GM18951 (cell line): ENCODE data around the gene KCTD20.
"Not testable (repeated sequence)": the region's sequence is repeated elsewhere in the genome, so short reads cannot be mapped to it uniquely, and the experiment has no call there.

Experiments used
- POLR2A ChIP-seq: IDR thresholded peaks from 4 replicates; pipeline ENCODE4 v1.6.1; 2011; ENCODE audit warnings: mild to moderate bottlenecking; ENCODE audit not compliant: insufficient read length, insufficient read depth; ENCODE audit errors: extremely low read depth
- in situ Hi-C: fragments of 300-500 bp; cut with MboI; formaldehyde crosslinking; loops from one replicate; pipeline ENCODE4 v1.12.0; 2022; ENCODE audit warnings: low sequenced_read_pairs, mixed read lengths, inconsistent platforms; ENCODE audit not compliant: unreplicated experiment

Gene KCTD20

GRCh38 chr6:36460916-36461315, 18.1 kb downstream of the KCTD20 start:
- no peak for TF ChIP-seq POLR2A
- in situ Hi-C loops, result no loop called here

DNA sequence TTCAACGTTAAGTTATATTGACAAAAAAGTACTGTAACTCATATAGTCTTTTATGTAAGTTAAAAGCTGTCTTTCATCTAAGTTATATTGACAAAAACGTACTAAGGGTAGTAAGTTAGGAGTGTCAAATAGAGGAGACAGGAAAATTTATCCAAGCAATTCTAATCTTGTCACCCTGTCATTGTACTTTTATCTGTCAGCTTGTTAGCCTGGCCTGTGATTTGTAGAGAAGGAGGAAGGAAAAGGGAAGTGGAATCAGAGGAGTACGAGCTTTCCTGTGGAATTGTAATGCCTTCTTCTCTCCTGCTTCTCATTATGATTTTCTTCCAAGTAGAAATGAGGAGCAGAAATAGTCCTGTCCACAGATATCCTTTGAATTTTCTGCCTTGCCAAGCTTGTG, 18.8 kb downstream of the KCTD20 start:
- TF ChIP-seq POLR2A, result no peak
- in situ Hi-C loops, result no loop called here

DNA sequence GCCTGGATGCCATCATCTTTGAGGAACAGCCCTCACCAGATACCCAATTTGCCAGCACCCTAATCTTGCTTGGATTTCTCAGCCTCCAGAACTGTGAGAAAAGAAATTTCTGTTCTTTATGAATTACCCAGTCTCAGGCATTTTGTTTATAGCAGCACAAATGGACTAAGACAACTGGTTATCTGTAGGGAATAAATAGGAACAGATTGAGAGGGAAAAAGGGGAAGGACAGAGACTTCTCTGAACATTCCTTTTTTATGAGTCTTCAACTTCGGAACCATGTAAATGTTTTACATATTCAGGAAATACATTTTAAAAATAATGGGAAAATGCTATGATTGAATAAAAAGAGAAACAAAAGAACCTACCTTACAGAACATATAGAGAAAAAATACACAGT, 20.9 kb downstream of the KCTD20 start:
- in situ Hi-C loops, result no loop called here
- TF ChIP-seq POLR2A, result no peak

- no peak for TF ChIP-seq POLR2A
- in situ Hi-C loops, result no loop called here
Measured at GRCh38 chr6:36464233-36464632, 21.4 kb downstream of the KCTD20 start.

DNA sequence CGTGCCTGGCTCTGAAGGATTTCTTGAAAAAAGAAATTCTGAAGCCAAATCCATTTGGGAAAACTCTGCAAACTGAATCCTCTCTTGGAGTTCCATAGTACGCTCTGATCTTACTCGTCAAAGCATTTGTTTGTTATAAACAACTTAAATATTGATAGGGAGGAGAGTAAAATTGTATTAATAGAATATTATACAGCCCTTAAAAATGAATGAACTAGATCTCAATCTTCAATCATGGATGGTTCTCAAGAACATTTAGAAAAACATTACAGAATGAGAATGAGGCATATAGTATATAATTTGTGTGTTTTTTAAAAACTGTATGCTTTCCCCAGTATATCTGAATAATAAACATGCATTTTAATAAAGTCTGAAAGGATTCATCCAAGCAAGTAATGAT, 24.8 kb downstream of the KCTD20 start:
- TF ChIP-seq POLR2A, result no peak
- in situ Hi-C loops, result no loop called here

GRCh38 chr6:36469148-36469661, 26.4 kb downstream of the KCTD20 start:
- no peak for TF ChIP-seq POLR2A
- in situ Hi-C loops, result no loop called here

DNA sequence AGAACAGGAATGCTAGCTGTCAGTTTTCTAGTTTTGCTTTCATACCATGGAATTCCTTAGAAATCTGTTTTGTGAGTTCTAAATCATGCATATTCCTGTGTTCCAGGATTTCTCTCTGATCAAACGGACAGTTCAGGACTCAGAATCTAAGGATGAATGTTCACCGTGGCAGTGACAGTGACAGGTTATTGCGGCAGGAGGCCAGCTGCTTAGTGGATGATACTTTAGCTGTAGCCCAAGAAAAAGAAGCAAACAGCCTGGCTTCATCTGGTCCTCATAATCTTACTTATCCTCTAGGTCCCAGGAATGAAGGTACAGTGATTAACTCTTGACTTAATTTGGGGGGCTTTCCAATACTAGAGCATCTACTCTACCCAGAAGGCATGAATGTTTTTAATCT, 27.1 kb downstream of the KCTD20 start:
- in situ Hi-C loops, result no loop called here
- TF ChIP-seq POLR2A, result no peak

DNA sequence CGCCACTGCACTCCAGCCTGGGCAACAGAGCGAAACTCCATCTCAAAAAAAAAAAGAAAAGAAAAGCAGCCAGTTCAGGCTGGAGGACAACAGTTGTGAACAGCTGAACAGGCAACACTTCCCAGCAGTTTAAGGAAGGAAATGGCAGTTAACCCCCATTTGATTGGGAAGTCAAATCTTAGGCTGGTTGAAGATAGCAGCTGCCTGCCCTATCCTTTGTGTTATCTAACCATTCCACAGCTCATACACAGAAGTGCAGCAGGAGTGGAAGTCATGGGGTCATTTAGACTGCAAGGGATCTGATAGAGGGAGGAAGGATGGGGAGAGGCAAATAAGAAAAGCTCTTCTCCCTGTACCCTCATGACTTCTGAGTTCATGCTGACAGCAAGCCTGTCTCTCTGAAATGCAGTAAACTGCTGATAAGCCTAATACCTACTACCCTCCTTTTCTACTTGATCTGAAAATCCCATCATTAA, 35.3 kb downstream of the KCTD20 start:
- no peak for TF ChIP-seq POLR2A

DNA sequence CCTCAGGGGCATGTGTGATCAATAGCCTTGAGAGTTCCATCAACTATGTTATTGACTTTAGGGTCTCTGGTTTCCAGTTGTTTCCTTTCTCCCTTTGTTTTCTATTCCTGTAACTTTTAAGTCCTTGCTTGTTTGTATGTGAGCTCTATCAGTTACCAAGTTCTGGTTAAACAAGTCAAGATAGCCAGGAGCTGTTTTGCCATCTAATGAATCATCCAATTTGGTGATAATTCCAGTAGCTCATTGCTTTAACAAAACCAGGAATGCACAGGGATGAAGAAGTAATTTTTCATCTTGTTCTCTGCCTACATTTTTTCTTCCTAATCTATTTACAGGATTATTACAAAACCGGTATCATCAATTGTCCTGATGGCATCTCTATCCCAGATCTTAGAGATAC, 36.5 kb downstream of the KCTD20 start:
- in situ Hi-C loops, result no loop called here
- no peak for TF ChIP-seq POLR2A

More for the DNA sequence above, 35.3 kb downstream of the KCTD20 start:
- in situ Hi-C loops, result no loop called here

GRCh38 chr6:36483326-36483725, 40.5 kb downstream of the KCTD20 start:
- in situ Hi-C loops, result not testable (repeated sequence)

- in situ Hi-C loops, result no loop called here
Measured at GRCh38 chr6:36484736-36485135, 41.9 kb downstream of the KCTD20 start.

DNA sequence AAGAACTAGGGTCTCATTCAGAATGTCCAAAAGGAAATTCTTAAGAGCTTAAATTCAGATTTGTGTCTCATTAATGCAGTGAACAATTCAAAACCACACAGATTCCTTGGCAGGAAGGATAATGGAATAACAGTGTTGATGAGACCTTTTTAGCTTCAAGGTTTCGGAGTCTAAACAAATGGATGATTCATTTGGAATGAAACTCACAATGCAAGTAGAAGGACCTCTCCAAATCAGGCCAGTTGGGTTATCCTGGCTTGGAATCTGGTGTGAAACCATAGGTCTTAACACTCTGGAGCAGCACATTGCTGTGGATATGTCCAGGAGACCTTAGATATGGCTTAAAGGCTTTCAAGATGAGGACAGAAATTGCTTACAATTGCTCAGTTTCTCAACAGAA, 44.9 kb downstream of the KCTD20 start:
- in situ Hi-C loops, result no loop called here
- TF ChIP-seq POLR2A, result no peak

More at GRCh38 chr6:36484736-36485135, 41.9 kb downstream of the KCTD20 start:
- TF ChIP-seq POLR2A, result no peak

GRCh38 chr6:36488221-36488620, 45.4 kb downstream of the KCTD20 start:
- no peak for TF ChIP-seq POLR2A
- in situ Hi-C loops, result no loop called here

GRCh38 chr6:36489426-36489825, 46.6 kb downstream of the KCTD20 start:
- in situ Hi-C loops, result no loop called here

GRCh38 chr6:36491378-36491965, 48.7 kb downstream of the KCTD20 start:
- in situ Hi-C loops, result no loop called here
- no peak for TF ChIP-seq POLR2A

More at GRCh38 chr6:36489426-36489825, 46.6 kb downstream of the KCTD20 start:
- TF ChIP-seq POLR2A, result no peak

GRCh38 chr6:36492092-36492491, 49.3 kb downstream of the KCTD20 start:
- in situ Hi-C loops, result no loop called here
- no peak for TF ChIP-seq POLR2A
